LNCaP clone FGC (cell line): ENCODE data around the gene L3MBTL2.

Experiments
- DNase-seq: peaks from one replicate; pipeline ENCODE4 v3.0.0-alpha.2; 2011; ENCODE audit warnings: low read depth
- H3K4me3 ChIP-seq: 2 replicates; pipeline ENCODE4 v1.5.1; 2011; ENCODE audit warnings: mild to moderate bottlenecking, low read depth, low read length, control low read depth
- TF ChIP-seq, protein P1 (sequence below): IDR thresholded peaks from 2 replicates; pipeline ENCODE4 v1.5.1; 2012; ENCODE audit warnings: mild to moderate bottlenecking; ENCODE audit not compliant: control insufficient read depth, insufficient read depth; ENCODE audit errors: extremely low read depth

Gene L3MBTL2

DNA sequence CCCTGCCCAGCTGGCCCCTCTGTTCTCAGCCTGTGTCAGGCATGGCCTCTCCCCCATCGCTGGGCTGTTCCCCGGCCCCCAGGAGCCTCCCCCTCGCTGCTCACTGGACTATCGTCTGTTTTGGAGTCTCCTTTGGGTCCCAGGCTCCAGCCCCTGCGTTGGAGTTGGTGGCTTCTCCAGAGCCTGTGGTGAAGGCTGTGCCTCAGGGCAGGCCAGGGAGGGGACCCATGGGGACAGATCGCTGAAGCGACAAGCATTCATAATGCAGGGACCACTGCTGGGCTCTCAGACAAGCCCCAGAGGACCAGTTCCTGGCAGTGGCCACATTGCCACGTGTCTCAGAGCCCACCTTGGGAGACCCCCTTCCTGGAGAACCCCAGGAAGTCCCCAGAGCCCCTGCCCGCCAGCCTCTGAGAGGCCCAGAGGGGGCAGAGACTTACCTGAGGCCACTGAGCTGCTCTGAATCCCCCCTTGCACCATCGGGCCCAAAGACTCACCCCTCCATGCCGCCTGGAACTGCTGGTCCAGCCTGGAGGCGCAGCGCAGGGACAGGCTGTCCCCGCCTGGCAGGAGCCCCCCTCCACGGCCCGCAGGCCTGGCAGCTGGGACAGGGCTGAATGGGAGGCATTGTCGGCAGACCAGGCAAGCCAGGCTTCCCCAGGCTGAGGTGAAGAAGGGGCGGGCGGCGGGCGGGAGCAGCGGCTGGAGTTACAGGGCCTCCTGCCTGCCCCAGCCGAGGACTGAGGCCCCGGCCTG, 35.4 kb downstream of the L3MBTL2 start, which contains the start of gene CHADL:
Gene CHADL, minus strand, starts transcription at position 555 of the 756 bp plus-strand sequence. Its CDS starts 50 bp downstream, at position 505.
- no peak for DNase-seq
- no peak within 1 kb of the TSS for H3K4me3 ChIP-seq
- TF ChIP-seq, protein P1, sequence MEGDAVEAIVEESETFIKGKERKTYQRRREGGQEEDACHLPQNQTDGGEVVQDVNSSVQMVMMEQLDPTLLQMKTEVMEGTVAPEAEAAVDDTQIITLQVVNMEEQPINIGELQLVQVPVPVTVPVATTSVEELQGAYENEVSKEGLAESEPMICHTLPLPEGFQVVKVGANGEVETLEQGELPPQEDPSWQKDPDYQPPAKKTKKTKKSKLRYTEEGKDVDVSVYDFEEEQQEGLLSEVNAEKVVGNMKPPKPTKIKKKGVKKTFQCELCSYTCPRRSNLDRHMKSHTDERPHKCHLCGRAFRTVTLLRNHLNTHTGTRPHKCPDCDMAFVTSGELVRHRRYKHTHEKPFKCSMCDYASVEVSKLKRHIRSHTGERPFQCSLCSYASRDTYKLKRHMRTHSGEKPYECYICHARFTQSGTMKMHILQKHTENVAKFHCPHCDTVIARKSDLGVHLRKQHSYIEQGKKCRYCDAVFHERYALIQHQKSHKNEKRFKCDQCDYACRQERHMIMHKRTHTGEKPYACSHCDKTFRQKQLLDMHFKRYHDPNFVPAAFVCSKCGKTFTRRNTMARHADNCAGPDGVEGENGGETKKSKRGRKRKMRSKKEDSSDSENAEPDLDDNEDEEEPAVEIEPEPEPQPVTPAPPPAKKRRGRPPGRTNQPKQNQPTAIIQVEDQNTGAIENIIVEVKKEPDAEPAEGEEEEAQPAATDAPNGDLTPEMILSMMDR: no peak

DNA sequence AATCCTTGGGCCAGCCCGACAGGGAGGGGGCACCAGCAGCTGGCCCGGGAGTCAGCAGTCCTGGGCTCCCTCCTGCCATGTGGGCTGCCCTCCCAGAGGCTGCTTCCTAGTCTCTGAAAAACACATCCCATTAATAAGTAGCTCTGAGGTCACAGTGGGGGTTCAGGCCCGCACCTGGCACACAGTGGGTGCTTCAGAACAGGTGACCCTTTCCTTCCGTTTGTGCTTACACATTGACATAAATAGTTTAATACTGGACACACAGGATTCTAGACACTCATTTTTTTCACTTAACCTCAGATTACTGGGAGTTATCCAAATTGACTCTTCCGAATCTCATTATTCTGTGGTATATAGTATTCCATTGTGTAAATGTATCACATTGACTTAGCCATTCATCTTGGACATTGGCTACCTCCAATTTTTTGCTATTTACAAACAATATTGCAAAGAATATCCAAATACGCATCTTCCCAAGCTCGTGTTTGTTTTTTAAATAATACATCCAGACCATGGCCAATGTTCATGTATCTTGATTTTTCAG, 36.1 kb downstream of the L3MBTL2 start:
- no peak overlapping the region for H3K4me3 ChIP-seq
- TF ChIP-seq, protein P1: no peak
- no peak for DNase-seq

DNA sequence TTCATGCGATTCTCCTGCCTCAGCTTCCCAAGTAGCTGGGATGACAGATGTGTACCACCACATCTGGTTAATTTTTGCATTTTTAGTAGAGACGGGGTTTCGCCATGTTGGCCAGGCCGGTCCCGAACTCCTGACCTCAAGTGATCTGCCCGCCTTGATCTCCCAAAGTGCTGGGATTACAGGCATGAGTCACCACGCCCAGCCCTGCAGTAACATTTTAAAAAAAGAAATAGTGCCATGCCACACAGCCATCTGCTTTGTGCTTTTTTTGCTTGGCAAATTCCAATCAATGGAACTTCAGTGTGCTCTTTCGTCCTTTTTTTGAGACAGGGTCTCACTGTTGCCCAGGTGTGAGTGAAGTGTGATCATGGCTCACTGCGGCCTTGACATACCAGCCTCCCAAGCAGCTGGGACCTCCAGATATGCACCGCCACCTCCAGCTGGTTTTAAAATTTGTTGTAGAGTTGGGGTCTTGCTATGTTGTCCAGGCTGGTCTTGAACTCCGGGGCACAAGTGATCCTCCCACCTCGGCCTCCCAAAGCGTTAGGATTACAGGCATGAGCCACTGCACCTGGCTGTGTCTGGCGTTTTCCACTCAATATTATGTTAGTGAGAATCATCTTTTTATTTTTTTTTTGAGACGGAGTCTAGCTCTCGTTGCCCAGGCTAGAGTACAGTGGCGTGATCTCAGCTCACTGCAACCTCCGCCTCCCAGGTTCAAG, 37.4 kb downstream of the L3MBTL2 start:
- H3K4me3 ChIP-seq: no peak overlapping the region
- DNase-seq: no peak
- TF ChIP-seq, protein P1: no peak

DNA sequence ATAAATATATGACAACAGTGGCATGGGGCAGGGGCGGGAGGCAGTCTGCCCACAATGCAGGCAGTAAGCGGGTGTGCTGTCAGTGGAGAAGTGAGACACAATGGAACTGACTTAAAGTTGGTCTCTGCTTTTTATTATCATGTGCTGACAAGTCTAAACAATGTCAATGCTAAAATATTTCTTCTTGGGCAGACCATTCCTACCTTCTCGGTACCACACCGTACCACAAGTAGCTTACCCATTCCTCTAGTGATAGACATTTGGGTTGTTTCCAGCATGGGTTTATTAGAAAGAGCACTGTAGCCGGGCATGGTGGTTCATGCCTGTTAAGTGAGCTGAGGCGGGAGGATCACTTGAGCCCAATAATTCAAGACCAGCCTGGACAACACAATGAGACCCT, 38.2 kb downstream of the L3MBTL2 start:
- H3K4me3 ChIP-seq: no peak overlapping the region
- TF ChIP-seq, protein P1: no peak
- DNase-seq: no peak

DNA sequence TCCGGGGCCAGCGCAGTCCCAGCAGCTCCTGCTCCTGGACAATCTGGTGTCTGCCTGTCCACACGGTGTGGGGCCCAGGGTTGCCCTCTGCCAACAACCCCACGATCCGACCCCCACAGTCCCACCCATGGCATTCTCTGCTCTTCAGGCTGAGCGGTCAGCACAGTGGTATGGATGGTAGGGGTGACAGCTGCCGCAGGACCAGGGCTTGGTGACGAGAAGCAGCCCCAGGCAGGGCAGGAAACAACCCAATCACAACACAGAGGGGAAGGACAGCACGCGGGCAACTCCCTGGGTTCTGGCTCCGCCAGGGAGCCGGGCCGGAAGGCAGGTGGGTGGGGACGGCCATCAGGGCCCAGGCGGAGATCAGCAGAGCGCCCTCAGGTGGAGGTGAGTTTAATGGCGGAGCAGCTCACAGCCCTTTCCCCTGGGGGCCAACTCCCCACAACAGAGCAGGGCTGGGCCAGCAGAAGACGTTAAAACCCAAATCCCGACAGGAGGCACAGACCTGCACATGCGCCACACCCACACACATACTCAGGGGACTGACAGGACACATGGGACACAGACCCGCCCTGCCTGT, 40.9 kb downstream of the L3MBTL2 start:
- TF ChIP-seq, protein P1: no peak
- no peak overlapping the region for H3K4me3 ChIP-seq
- no peak for DNase-seq

DNA sequence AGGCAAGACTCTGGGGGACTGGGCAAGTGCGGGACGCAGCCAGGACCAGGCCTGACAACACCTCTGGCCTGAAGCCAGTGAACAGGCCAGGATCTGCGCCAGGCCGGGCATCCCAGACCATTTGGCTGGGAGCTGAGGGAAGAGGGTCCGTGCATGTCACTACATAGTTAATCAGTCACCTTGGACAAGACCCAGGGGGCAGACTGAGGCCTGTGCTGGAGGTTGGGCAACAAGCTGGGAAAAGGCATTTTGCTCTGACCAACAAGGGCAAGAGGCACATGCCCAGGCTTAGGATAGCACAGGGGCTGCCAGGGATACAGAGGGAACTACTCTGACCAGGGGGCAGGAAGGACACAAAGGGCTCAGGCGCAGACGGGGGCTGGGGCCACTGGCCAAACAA, 42.6 kb downstream of the L3MBTL2 start:
- TF ChIP-seq, protein P1: no peak
- no peak for DNase-seq
- no peak overlapping the region for H3K4me3 ChIP-seq
